Endodermal cell (in vitro differentiated cells): Measurements from ENCODE around the gene SELENOS. TPM values are rescaled to one million over a fixed set of nuclear protein-coding genes. Genes with fewer than 3 reads are reported as not detected.

Source experiments
- DNase-seq: peaks from one replicate; pipeline ENCODE4 v3.0.0-alpha.2; 2017
- H3K27ac ChIP-seq: 2 replicates; pipeline ENCODE4 v1.5.1; 2013; ENCODE audit warnings: mild to moderate bottlenecking, low read depth, low read length, moderate library complexity
- H3K27me3 ChIP-seq: 2 replicates; pipeline ENCODE4 v1.6.1; 2013; ENCODE audit warnings: mild to moderate bottlenecking, low read length, moderate library complexity; ENCODE audit not compliant: insufficient read depth, control insufficient read depth, poor library complexity, severe bottlenecking
- H3K36me3 ChIP-seq: 2 replicates; pipeline ENCODE4 v1.7.0; 2013; ENCODE audit warnings: mild to moderate bottlenecking, low read length, moderate library complexity; ENCODE audit not compliant: control insufficient read depth, insufficient read depth
- H3K4me1 ChIP-seq: one replicate; pipeline ENCODE4 v1.7.0; 2013; ENCODE audit warnings: low read length; ENCODE audit not compliant: control insufficient read depth, insufficient read depth
- H3K4me3 ChIP-seq: 2 replicates; pipeline ENCODE4 v1.5.1; 2013; ENCODE audit warnings: mild to moderate bottlenecking, low read length, moderate library complexity
- H3K9ac ChIP-seq: 2 replicates; pipeline ENCODE4 v1.6.1; 2013; ENCODE audit warnings: mild to moderate bottlenecking, low read length, moderate library complexity; ENCODE audit not compliant: poor library complexity, severe bottlenecking; ENCODE audit errors: extremely low read depth
- H3K9me3 ChIP-seq: 2 replicates; pipeline ENCODE4 v1.6.1; 2013; ENCODE audit warnings: mild to moderate bottlenecking, low read length, moderate library complexity; ENCODE audit not compliant: control insufficient read depth
- H3K27ac Mint-ChIP-seq: 2 replicates; pipeline ENCODE4 v1.8.0; 2020; ENCODE audit warnings: mixed read lengths
- H3K27me3 Mint-ChIP-seq: 2 replicates; pipeline ENCODE4 v1.8.0; 2021; ENCODE audit warnings: mild to moderate bottlenecking, mixed read lengths; ENCODE audit not compliant: insufficient read depth
- H3K36me3 Mint-ChIP-seq: 2 replicates; pipeline ENCODE4 v1.8.0; 2020; ENCODE audit warnings: low read depth, mixed read lengths
- H3K4me1 Mint-ChIP-seq: 2 replicates; pipeline ENCODE4 v1.8.0; 2020; ENCODE audit warnings: mixed read lengths
- H3K4me3 Mint-ChIP-seq: 2 replicates; pipeline ENCODE4 v1.8.0; 2020; ENCODE audit warnings: mild to moderate bottlenecking, moderate library complexity, mixed read lengths
- H3K9me3 Mint-ChIP-seq: 2 replicates; pipeline ENCODE4 v1.8.0; 2020; ENCODE audit warnings: mild to moderate bottlenecking, mixed read lengths
- WGBS, 2 experiments: methylation state at CpG; one replicate each; pipeline versions ENCODE4 v1.1.5 to v1.1.7; 2013; ENCODE audit warnings: missing lambda C conversion rate in 2 of 2, mixed read lengths in 1 of 2; ENCODE audit not compliant: insufficient coverage in 1 of 2, insufficient read length in 1 of 2; 5-methylcytosine and 5-hydroxymethylcytosine counted together
- total RNA-seq, 2 donors: library from RNA; stranded (reverse); fragmentation: NEBNext Ultra II Directional in 1 of 2; extraction: Animal tissue kit (Norgen Biotek cat#: 25700) in 1 of 2; gene quantifications; 2 replicates in 1 of 2; 3 replicates in 1 of 2; pipeline ENCODE4 v1.2.1, GENCODE V29; 2021
- TF ChIP-seq, protein P1 (sequence below): fragments of 200-600 bp; sonication (generic); conservative IDR thresholded peaks from 2 replicates; pipeline ENCODE4 v1.5.0; 2021; ENCODE audit warnings: antibody characterized with exemption, mild to moderate bottlenecking

Gene SELENOS
- total RNA-seq, 2 donors from 2014 or later: 56.1 to 60.5 TPM

- Histone ChIP-seq H3K4me1 (peaks cover 11% of the 10 kb centered on the region), H3K4me3 (no peak overlapping the region), H3K9me3 (no peaks in the 10 kb centered on the region), H3K27ac (no peak overlapping the region), H3K27me3 (no peaks in the 10 kb centered on the region), H3K9ac (no peak overlapping the region), H3K36me3 (peaks cover 17% of the 10 kb centered on the region)
- Mint-ChIP-seq H3K4me1 (peaks cover 51% of the 10 kb centered on the region), H3K36me3 (peaks cover 2% of the 10 kb centered on the region), H3K4me3 (no peak overlapping the region), H3K9me3 (no peaks in the 10 kb centered on the region), H3K27me3 (no peaks in the 10 kb centered on the region), H3K27ac (no peak overlapping the region)
- WGBS, 2 experiments: 85 to 91% methylated on average over 1 to 3 of the region's 3 CpGs
- peak; percentile 20 for DNase-seq
- TF ChIP-seq, protein P1, sequence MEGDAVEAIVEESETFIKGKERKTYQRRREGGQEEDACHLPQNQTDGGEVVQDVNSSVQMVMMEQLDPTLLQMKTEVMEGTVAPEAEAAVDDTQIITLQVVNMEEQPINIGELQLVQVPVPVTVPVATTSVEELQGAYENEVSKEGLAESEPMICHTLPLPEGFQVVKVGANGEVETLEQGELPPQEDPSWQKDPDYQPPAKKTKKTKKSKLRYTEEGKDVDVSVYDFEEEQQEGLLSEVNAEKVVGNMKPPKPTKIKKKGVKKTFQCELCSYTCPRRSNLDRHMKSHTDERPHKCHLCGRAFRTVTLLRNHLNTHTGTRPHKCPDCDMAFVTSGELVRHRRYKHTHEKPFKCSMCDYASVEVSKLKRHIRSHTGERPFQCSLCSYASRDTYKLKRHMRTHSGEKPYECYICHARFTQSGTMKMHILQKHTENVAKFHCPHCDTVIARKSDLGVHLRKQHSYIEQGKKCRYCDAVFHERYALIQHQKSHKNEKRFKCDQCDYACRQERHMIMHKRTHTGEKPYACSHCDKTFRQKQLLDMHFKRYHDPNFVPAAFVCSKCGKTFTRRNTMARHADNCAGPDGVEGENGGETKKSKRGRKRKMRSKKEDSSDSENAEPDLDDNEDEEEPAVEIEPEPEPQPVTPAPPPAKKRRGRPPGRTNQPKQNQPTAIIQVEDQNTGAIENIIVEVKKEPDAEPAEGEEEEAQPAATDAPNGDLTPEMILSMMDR: no peak
These were observed 29.0 kb downstream of the SELENOS start for GRCh38 chr15:101248274-101248673.

GRCh38 chr15:101246824-101247745 is 30.2 kb downstream of the SELENOS start:
- 89 to 94% methylated on average over 7 to 10 of the region's 10 CpGs for WGBS, 2 experiments
- Mint-ChIP-seq H3K4me3 (no peak overlapping the region), H3K9me3 (no peaks in the 10 kb centered on the region), H3K36me3 (peaks cover 2% of the 10 kb centered on the region), H3K4me1 (peaks cover 57% of the 10 kb centered on the region), H3K27ac (no peak overlapping the region), H3K27me3 (no peaks in the 10 kb centered on the region)
- no peak overlapping the region for H3K4me3 ChIP-seq
- TF ChIP-seq, protein P1: no peak
- H3K9me3 ChIP-seq: no peaks in the 10 kb centered on the region
- H3K27ac ChIP-seq: no peak overlapping the region
- peaks cover 18% of the 10 kb centered on the region for H3K4me1 ChIP-seq
- H3K9ac ChIP-seq: no peak overlapping the region
- peak; percentile 26 for DNase-seq
- peaks cover 17% of the 10 kb centered on the region for H3K36me3 ChIP-seq
- H3K27me3 ChIP-seq: no peaks in the 10 kb centered on the region

DNA sequence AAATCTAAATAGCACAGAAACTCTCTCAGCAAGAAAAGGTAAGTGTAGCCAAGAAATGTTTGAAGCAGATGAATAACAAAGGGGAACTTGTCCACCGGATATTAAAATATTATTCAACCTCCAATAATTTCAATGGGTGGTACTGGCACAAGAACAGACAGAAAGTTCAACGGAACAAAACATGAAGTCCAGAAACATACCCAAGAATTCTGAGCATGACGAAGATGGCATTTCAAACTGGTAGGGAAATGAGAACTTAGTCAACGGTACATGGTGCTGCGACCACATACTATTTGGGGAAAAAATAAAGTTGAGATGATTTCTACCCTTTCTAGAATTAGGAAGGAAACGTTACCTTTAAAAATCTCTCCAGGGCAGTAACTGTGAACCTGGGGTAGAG is 30.9 kb downstream of the SELENOS start:
- H3K4me3 ChIP-seq: no peak overlapping the region
- Mint-ChIP-seq H3K27me3 (no peaks in the 10 kb centered on the region), H3K9me3 (no peaks in the 10 kb centered on the region), H3K27ac (no peak overlapping the region), H3K4me3 (no peak overlapping the region), H3K36me3 (peaks cover 2% of the 10 kb centered on the region), H3K4me1 (peaks cover 62% of the 10 kb centered on the region)
- H3K27ac ChIP-seq: no peak overlapping the region
- no peaks in the 10 kb centered on the region for H3K27me3 ChIP-seq
- H3K4me1 ChIP-seq: peaks cover 18% of the 10 kb centered on the region
- H3K9me3 ChIP-seq: no peaks in the 10 kb centered on the region
- peaks cover 17% of the 10 kb centered on the region for H3K36me3 ChIP-seq
- 89 to 97% methylated on average over 4 to 6 of the region's 6 CpGs for WGBS, 2 experiments
- DNase-seq: no peak
- no peak overlapping the region for H3K9ac ChIP-seq
- TF ChIP-seq, protein P1: no peak
